H1 (cell line): Measurements from ENCODE around the gene STK39. TPM values are rescaled to one million over a fixed set of nuclear protein-coding genes. Genes with fewer than 3 reads are reported as not detected.
A peak's percentile ranks its signal among the peaks of the same experiment; 100 is the strongest.

Experiments
- CTCF ChIA-PET: fragments of 300-600 bp; sonication (Branson Sonifier 250); formaldehyde crosslinking; loops from one replicate; lab custom pipeline; 2021; ENCODE audit not compliant: partially characterized antibody; lab: Charles Lee
- POLR2A ChIA-PET: fragments of 300-600 bp; sonication (Branson Sonifier 250); formaldehyde crosslinking; loops from one replicate; lab custom pipeline; 2021; ENCODE audit warnings: inconsistent platforms; ENCODE audit not compliant: partially characterized antibody; lab: Charles Lee
- DNase-seq, 2 experiments: peaks; one replicate each; pipeline versions ENCODE4 v3.0.0 to v3.0.0-alpha.2; 2010 to 2022; ENCODE audit warnings: low spot score in 2 of 2, low read depth in 1 of 2, mixed read lengths in 1 of 2
- FAIRE-seq: peaks from 2 replicates; lab custom pipeline; 2011; peaks lifted over from hg19 to GRCh38; lab: Jason Lieb, UNC
- H2AFZ ChIP-seq: 2 replicates; pipeline ENCODE4 v1.8.1; 2012; ENCODE audit warnings: low read length, inconsistent platforms
- H2AK5ac ChIP-seq: 2 replicates; pipeline ENCODE4 v1.6.1; 2013; ENCODE audit warnings: low read depth, low read length
- H2BK120ac ChIP-seq: replicated peaks from 2 replicates; pipeline ENCODE3; 2013; ENCODE audit warnings: low read depth, low read length, inconsistent platforms
- H2BK12ac ChIP-seq: 2 replicates; pipeline ENCODE4 v1.6.1; 2013; ENCODE audit warnings: low read depth, low read length
- H2BK15ac ChIP-seq: 2 replicates; pipeline ENCODE4 v1.6.1; 2013; ENCODE audit warnings: low read length
- H2BK20ac ChIP-seq: 2 replicates; pipeline ENCODE4 v1.6.1; 2013; ENCODE audit warnings: low read length
- H2BK5ac ChIP-seq: 2 replicates; pipeline ENCODE4 v1.6.1; 2013; ENCODE audit warnings: low read depth, low read length
- H3K14ac ChIP-seq: 2 replicates; pipeline ENCODE4 v1.6.1; 2013; ENCODE audit warnings: inconsistent platforms; ENCODE audit not compliant: insufficient read length
- H3K18ac ChIP-seq: 2 replicates; pipeline ENCODE4 v1.6.1; 2013; ENCODE audit warnings: low read length; ENCODE audit errors: extremely low read depth
- H3K23ac ChIP-seq: 2 replicates; pipeline ENCODE4 v1.6.1; 2013; ENCODE audit warnings: inconsistent platforms; ENCODE audit not compliant: insufficient read length
- H3K23me2 ChIP-seq: 2 replicates; pipeline ENCODE4 v1.6.1; 2013; ENCODE audit warnings: low read depth, low read length
- H3K27ac ChIP-seq: 2 replicates; pipeline ENCODE4 v1.6.1; 2011; ENCODE audit warnings: low read depth, low read length, inconsistent platforms
- H3K27me3 ChIP-seq, 4 experiments: replicated peaks in 1 of 4; 1 replicate in 1 of 4; 2 replicates in 3 of 4; pipeline versions ENCODE4 v1.6.1 to v1.8.1; 2011 to 2013; ENCODE audit warnings: low read length in 3 of 4, mild to moderate bottlenecking in 3 of 4, inconsistent platforms in 2 of 4, mixed read lengths in 2 of 4, moderate library complexity in 1 of 4; ENCODE audit not compliant: control insufficient read depth in 3 of 4, insufficient read depth in 3 of 4; ENCODE audit errors: extremely low read depth in 1 of 4
- H3K36me3 ChIP-seq, 4 experiments: 2 replicates each; pipeline versions ENCODE4 v1.6.1 to v1.8.1; 2011 to 2013; ENCODE audit warnings: mild to moderate bottlenecking in 4 of 4, low read length in 3 of 4, moderate library complexity in 2 of 4, control low read depth in 1 of 4, inconsistent platforms in 1 of 4; ENCODE audit not compliant: insufficient read depth in 4 of 4, control insufficient read depth in 2 of 4
- H3K4ac ChIP-seq: replicated peaks from 2 replicates; pipeline ENCODE3; 2013; ENCODE audit warnings: low read length, low read depth, mixed read lengths, inconsistent platforms; ENCODE audit not compliant: insufficient read length
- H3K4me1 ChIP-seq, 4 experiments: replicated peaks in 1 of 4; 1 replicate in 1 of 4; 2 replicates in 3 of 4; pipeline versions ENCODE4 v1.6.1 to v1.8.1; 2011 to 2013; ENCODE audit warnings: low read length in 3 of 4, inconsistent platforms in 2 of 4, mixed read lengths in 1 of 4; ENCODE audit not compliant: insufficient read depth in 4 of 4, control insufficient read depth in 3 of 4
- H3K4me2 ChIP-seq, 2 experiments: 2 replicates each; pipeline versions ENCODE4 v1.6.1 to v1.8.1; 2011 to 2013; ENCODE audit warnings: low read depth in 2 of 2, low read length in 2 of 2, control low read depth in 1 of 2, inconsistent platforms in 1 of 2, mild to moderate bottlenecking in 1 of 2; ENCODE audit not compliant: insufficient read depth in 1 of 2
- H3K4me3 ChIP-seq, 4 experiments: fragments of 200-600, 300-600 bp in 1 of 4; sonication (generic), shearing (Covaris generic), sonication (Bioruptor Twin) in 1 of 4; 2 replicates each; pipeline versions ENCODE4 v1.5.1 to v1.8.1; 2011 to 2016; ENCODE audit warnings: low read length in 4 of 4, low read depth in 3 of 4, control low read depth in 2 of 4, inconsistent platforms in 2 of 4, mild to moderate bottlenecking in 2 of 4, mixed read lengths in 1 of 4, moderate library complexity in 1 of 4; ENCODE audit not compliant: insufficient read depth in 2 of 4; ENCODE audit errors: extremely low read depth in 1 of 4
- H3K56ac ChIP-seq: replicated peaks from 2 replicates; pipeline ENCODE3; 2013; ENCODE audit warnings: low read depth, mild to moderate bottlenecking, mixed read lengths, low read length, inconsistent platforms; ENCODE audit not compliant: insufficient read length
- H3K79me1 ChIP-seq: 2 replicates; pipeline ENCODE4 v1.6.1; 2013; ENCODE audit warnings: low read depth, low read length, control low read depth
- H3K79me2 ChIP-seq, 2 experiments: 2 replicates each; pipeline versions ENCODE4 v1.6.1 to v1.8.1; 2012 to 2013; ENCODE audit warnings: low read length in 2 of 2, mild to moderate bottlenecking in 2 of 2, inconsistent platforms in 1 of 2; ENCODE audit not compliant: insufficient read depth in 2 of 2, control insufficient read depth in 1 of 2
- H3K9ac ChIP-seq, 4 experiments: replicated peaks in 1 of 4; 1 replicate in 1 of 4; 2 replicates in 3 of 4; pipeline versions ENCODE4 v1.6.1 to v1.8.1; 2011 to 2013; ENCODE audit warnings: low read depth in 3 of 4, low read length in 3 of 4, control low read depth in 2 of 4, mild to moderate bottlenecking in 2 of 4, moderate library complexity in 2 of 4, inconsistent platforms in 1 of 4; ENCODE audit errors: extremely low read depth in 1 of 4
- H3K9me3 ChIP-seq, 2 experiments: 2 replicates each; pipeline versions ENCODE4 v1.6.1 to v1.8.1; 2012 to 2013; ENCODE audit warnings: mild to moderate bottlenecking in 2 of 2, moderate library complexity in 2 of 2, control low read depth in 1 of 2, inconsistent platforms in 1 of 2, low read depth in 1 of 2, low read length in 1 of 2, mixed read lengths in 1 of 2; ENCODE audit not compliant: insufficient read depth in 2 of 2
- H4K20me1 ChIP-seq, 2 experiments: replicated peaks in 1 of 2; 2 replicates each; pipeline versions ENCODE3 to v1.8.1; 2011 to 2013; ENCODE audit warnings: inconsistent platforms in 2 of 2, low read length in 2 of 2, mild to moderate bottlenecking in 1 of 2; ENCODE audit not compliant: insufficient read depth in 2 of 2, control insufficient read depth in 1 of 2
- H4K5ac ChIP-seq: 2 replicates; pipeline ENCODE4 v1.6.1; 2013; ENCODE audit warnings: low read length, low read depth, mixed read lengths, inconsistent platforms; ENCODE audit not compliant: insufficient read length
- H4K8ac ChIP-seq: 2 replicates; pipeline ENCODE4 v1.8.0; 2013; ENCODE audit warnings: mild to moderate bottlenecking, moderate library complexity, low read length, inconsistent platforms; ENCODE audit not compliant: insufficient read depth; ENCODE audit errors: extremely low read depth
- H4K91ac ChIP-seq: replicated peaks from 2 replicates; pipeline ENCODE3; 2013; ENCODE audit warnings: low read length, mixed read lengths, inconsistent platforms; ENCODE audit not compliant: insufficient read length
- BACH1 ChIP-seq: IDR thresholded peaks from 2 replicates; pipeline ENCODE4 v1.6.1; 2012; ENCODE audit warnings: low read length, improper control_type of control experiment
- CBX5 ChIP-seq: fragments of 300-800, 300-1000 bp; sonication (generic); IDR thresholded peaks from 2 replicates; pipeline ENCODE4 v1.7.1; 2016; ENCODE audit warnings: antibody characterized with exemption, low read length, low read depth
- CBX8 ChIP-seq: fragments of 300-800, 300-1000 bp; sonication (generic); IDR thresholded peaks from 2 replicates; pipeline ENCODE4 v1.7.1; 2016; ENCODE audit warnings: low read depth, low read length, borderline replicate concordance
- CTCF ChIP-seq, 3 experiments: IDR thresholded peaks; 1 replicate in 2 of 3; 2 replicates in 1 of 3; pipeline versions ENCODE4 v1.5.1 to v1.6.1; 2011; ENCODE audit warnings: low read length in 3 of 3, mild to moderate bottlenecking in 3 of 3, inconsistent platforms in 2 of 3, low read depth in 1 of 3, moderate library complexity in 1 of 3; ENCODE audit not compliant: insufficient read depth in 1 of 3; ENCODE audit errors: control extremely low read depth in 1 of 3
- GABPA ChIP-seq: IDR thresholded peaks from 2 replicates; pipeline ENCODE4 v1.6.1; 2011; ENCODE audit warnings: mild to moderate bottlenecking, low read length, moderate library complexity, borderline replicate concordance; ENCODE audit not compliant: insufficient read depth
- MAFK ChIP-seq: IDR thresholded peaks from 2 replicates; pipeline ENCODE4 v1.6.1; 2012; ENCODE audit warnings: low read depth, mild to moderate bottlenecking, improper control_type of control experiment, low read length
- RAD21 ChIP-seq, 2 experiments: IDR thresholded peaks in 1 of 2; conservative IDR thresholded peaks in 1 of 2; 2 replicates each; pipeline ENCODE4 v1.6.1; 2011; ENCODE audit warnings: low read depth in 2 of 2, low read length in 2 of 2, improper control_type of control experiment in 1 of 2, inconsistent platforms in 1 of 2, mild to moderate bottlenecking in 1 of 2, moderate library complexity in 1 of 2
- RXRA ChIP-seq: IDR thresholded peaks from 2 replicates; pipeline ENCODE4 v1.6.1; 2011; ENCODE audit warnings: low read depth, mild to moderate bottlenecking, low read length, moderate library complexity; ENCODE audit not compliant: insufficient read depth
- SIRT6 ChIP-seq: IDR thresholded peaks from one replicate; pipeline ENCODE4 v1.7.1; 2012; ENCODE audit warnings: low read length, inconsistent platforms
- SP1 ChIP-seq: IDR thresholded peaks from 2 replicates; pipeline ENCODE4 v1.6.1; 2011; ENCODE audit warnings: low read depth, low read length
- TEAD4 ChIP-seq: IDR thresholded peaks from 2 replicates; pipeline ENCODE4 v1.6.1; 2012; ENCODE audit warnings: low read depth, low read length, inconsistent platforms, mixed read lengths
- WGBS, 2 experiments: shearing (Covaris generic) in 1 of 2; methylation state at CpG; one replicate each; pipeline versions ENCODE4 v1.1.6 to v1.1.7; 2013 to 2015; ENCODE audit warnings: low lambda C conversion rate in 2 of 2, mixed read lengths in 2 of 2, inconsistent platforms in 1 of 2, low coverage in 1 of 2, missing lambda C conversion rate in 1 of 2; ENCODE audit not compliant: insufficient replicate concordance in 2 of 2, insufficient coverage in 1 of 2, insufficient read length in 1 of 2; ENCODE audit errors: extremely low coverage in 1 of 2, missing lambda C conversion rate in 1 of 2; 5-methylcytosine and 5-hydroxymethylcytosine counted together
- polyA plus RNA-seq, 7 experiments: library from polyadenylated mRNA; depleted of rRNA in 3 of 7; stranded (reverse) in 5 of 7; unstranded in 2 of 7; fragments of >200 nt in 5 of 7; fragments of 200-250 nt in 2 of 7; gene quantifications; 1 replicate in 5 of 7; 2 replicates in 1 of 7; 4 replicates in 1 of 7; pipeline versions ENCODE4 v1.2.1 to v1.2.3, GENCODE V29; 2011 to 2013; ENCODE audit warnings: missing spikeins in 2 of 7, mixed read lengths in 2 of 7
- total RNA-seq: library from RNA; stranded (reverse); fragmentation: NEBNext Ultra II Directional; extraction: Animal tissue kit (Norgen Biotek cat#: 25700); gene quantifications from 2 replicates; pipeline ENCODE4 v1.2.1, GENCODE V29; 2021

STK39 gene
- total and polyA plus RNA-seq, 2 of the 8 experiments (the other 6 are each of a cell fraction or from before 2014, with no cell fraction given) = 13.7 to 23.8 TPM

GRCh38 chr2:168160897-168161296 is 86.5 kb downstream of the STK39 start:
- Histone ChIP-seq H3K79me1 (no peaks in the 10 kb centered on the region), H4K20me1 (no peaks in the 10 kb centered on the region), H2AK5ac (no peak overlapping the region), H3K4me1 (peaks cover 0 to 3% (median 0%) of the 10 kb centered on the region in 4 experiments; a peak in 1 of 7 replicates), H2AFZ (no peak overlapping the region), H2BK5ac (no peak overlapping the region), H3K27me3 (no peaks in the 10 kb centered on the region), H4K8ac (no peak overlapping the region), H3K79me2 (no peaks in the 10 kb centered on the region), H3K4me3 (no peak overlapping the region), H4K5ac (no peak overlapping the region), H3K9me3 (no peaks in the 10 kb centered on the region), H3K4ac (no peak overlapping the region), H3K23me2 (no peaks in the 10 kb centered on the region), H4K91ac (no peak overlapping the region), H2BK15ac (no peak overlapping the region), H3K18ac (no peak overlapping the region), H3K27ac (no peak overlapping the region), H2BK120ac (no peak overlapping the region), H3K56ac (no peak overlapping the region), H2BK12ac (no peak overlapping the region), H3K23ac (no peak overlapping the region), H3K36me3 (peaks cover 0 to 3% (median 0%) of the 10 kb centered on the region in 4 experiments; a peak in 3 of 8 replicates), H3K14ac (no peak overlapping the region), H2BK20ac (no peak overlapping the region), H3K9ac (no peak overlapping the region), H3K4me2 (no peak overlapping the region)
- DNase-seq (no peak), FAIRE-seq (peak; percentile 98)
- ChIA-PET POLR2A (interaction anchor here (0.5 to 0.6 kb wide), 2 partner anchors 128 to 1654 kb away, joined by 3 read pairs; no protein-coding TSS in a partner anchor), CTCF (interaction anchor here (0.6 to 7.5 kb wide), 28 partner anchors 9 to 310 kb away, joined by 3 to 36 read pairs (median 5); no protein-coding TSS in a partner anchor)
- WGBS, 2 experiments = 40% methylated on average over 7 of the region's 7 CpGs; no CpG with 5 or more reads in 1 of the 2 experiments
- TF ChIP-seq MAFK (0 out of 2 replicates have a peak, but pooled peaks have one; percentile 11), SP1 (peak; percentile 83), GABPA (no peak), BACH1 (peak; percentile 42), RAD21 (IDR thresholded peaks at IDR 0.05 in 1 of 2, conservative IDR thresholded peaks at IDR 0.05 in 1 of 2; ENCODE audit: low read depth in 2 of 2, low read length in 2 of 2) (peak; percentile 66 to 83), CBX8 (no peak), RXRA (no peak), TEAD4 (no peak), SIRT6 (no peak), CBX5 (no peak), CTCF (IDR thresholded peaks at IDR 0.05; ENCODE audit: control extremely low read depth in 1 of 3, insufficient read depth in 1 of 3, low read depth in 1 of 3, low read length in 3 of 3) (peak in 2 of 3 experiments; percentile 62 to 69; a peak in 3 of 4 replicates)
